Kidney epithelial cell (primary cell): ENCODE measurements around the gene OSGIN1. TPM values are rescaled to one million over a fixed set of nuclear protein-coding genes. Genes with fewer than 3 reads are reported as not detected.

Experiments used
- DNase-seq: peaks from one replicate; pipeline ENCODE4 v3.0.0-alpha.2; 2010; ENCODE audit warnings: low read depth
- H3K27me3 ChIP-seq: 2 replicates; pipeline ENCODE4 v1.6.0; 2011; ENCODE audit warnings: low read length; ENCODE audit not compliant: control insufficient read depth, insufficient read depth
- H3K36me3 ChIP-seq: 2 replicates; pipeline ENCODE4 v1.5.1; 2011; ENCODE audit warnings: low read length; ENCODE audit not compliant: control insufficient read depth, insufficient read depth
- H3K4me3 ChIP-seq: 2 replicates; pipeline ENCODE4 v1.5.1; 2011; ENCODE audit warnings: low read depth, mild to moderate bottlenecking, control low read depth, low read length
- CTCF ChIP-seq: IDR thresholded peaks from 2 replicates; pipeline ENCODE4 v1.5.1; 2011; ENCODE audit warnings: mild to moderate bottlenecking, moderate library complexity, low read length, control low read depth, inconsistent platforms; ENCODE audit not compliant: insufficient read depth, poor library complexity, severe bottlenecking
- total RNA-seq: library from RNA; depleted of rRNA; stranded (reverse); fragments of >200 nt; gene quantifications from 2 replicates; pipeline ENCODE4 v1.2.3, GENCODE V29; 2015

Gene OSGIN1
- total RNA-seq, 1 donor from 2014 or later: 8.0 TPM

GRCh38 chr16:83915081-83915480, 38.0 kb upstream of the OSGIN1 start:
- Histone ChIP-seq H3K4me3 (no peak overlapping the region), H3K27me3 (no peaks in the 10 kb centered on the region), H3K36me3 (peaks cover 3% of the 10 kb centered on the region)
- TF ChIP-seq CTCF: no peak
- no peak for DNase-seq

GRCh38 chr16:83915491-83915890, 37.5 kb upstream of the OSGIN1 start:
- no peak for TF ChIP-seq CTCF
- no peak overlapping the region for H3K4me3 ChIP-seq
- DNase-seq: no peak
- H3K27me3 ChIP-seq: no peaks in the 10 kb centered on the region
- H3K36me3 ChIP-seq: peaks cover 3% of the 10 kb centered on the region

- no peak overlapping the region for H3K4me3 ChIP-seq
- peaks cover 1% of the 10 kb centered on the region for H3K36me3 ChIP-seq
- no peak for DNase-seq
- no peak for TF ChIP-seq CTCF
- no peaks in the 10 kb centered on the region for H3K27me3 ChIP-seq
Measured at GRCh38 chr16:83917152-83918120, 35.6 kb upstream of the OSGIN1 start.

GRCh38 chr16:83920894-83921491, 32.0 kb upstream of the OSGIN1 start:
- peaks cover 1% of the 10 kb centered on the region for H3K36me3 ChIP-seq
- DNase-seq: no peak
- H3K27me3 ChIP-seq: no peaks in the 10 kb centered on the region
- no peak overlapping the region for H3K4me3 ChIP-seq
- TF ChIP-seq CTCF: no peak

- no peaks in the 10 kb centered on the region for H3K36me3 ChIP-seq
- no peak overlapping the region for H3K4me3 ChIP-seq
- TF ChIP-seq CTCF: no peak
- no peaks in the 10 kb centered on the region for H3K27me3 ChIP-seq
- no peak for DNase-seq
Measured at GRCh38 chr16:83923581-83924365, 29.3 kb upstream of the OSGIN1 start.
